ENCODE measurements around the gene ARL2. TPM values are rescaled to one million over a fixed set of nuclear protein-coding genes. Genes with fewer than 3 reads are reported as not detected.
A peak's percentile ranks its signal among the peaks of the same experiment; 100 is the strongest.

Gene ARL2
- total RNA-seq, 1 experiment from 2014 or later = 203 TPM

- Histone ChIP-seq H3K27ac (ENCODE audit: insufficient read length, low read depth, low read length) (no peak overlapping the region), H3K79me2 (ENCODE audit: insufficient read depth, low read length) (peaks cover 2% of the 10 kb centered on the region; the same call in 1 of the 2 replicates), H3K4me2 (ENCODE audit: insufficient read depth, insufficient read length, low read length) (no peak overlapping the region), H3K23ac (ENCODE audit: insufficient read length, low read depth, low read length) (no peak overlapping the region), H3K14ac (ENCODE audit: insufficient read depth, low read length) (no peak overlapping the region), H4K5ac (ENCODE audit: insufficient read length, low read depth, low read length) (no peak overlapping the region), H2AFZ (ENCODE audit: low read length) (no peak overlapping the region), H4K91ac (ENCODE audit: insufficient read length, low read depth, low read length) (no peak overlapping the region), H3K79me1 (ENCODE audit: insufficient read depth, low read depth, low read length, poor library complexity, severe bottlenecking) (no peaks in the 10 kb centered on the region), H3K9ac (ENCODE audit: extremely low read depth, insufficient read length, low read length) (no peak overlapping the region), H2BK20ac (ENCODE audit: low read depth, low read length, poor library complexity, severe bottlenecking) (no peak overlapping the region), H2BK12ac (ENCODE audit: insufficient read length, low read depth, low read length) (no peak overlapping the region), H3K23me2 (ENCODE audit: insufficient read length, low read depth, low read length, poor library complexity, severe bottlenecking) (peaks cover 4% of the 10 kb centered on the region), H2BK5ac (ENCODE audit: insufficient read length, low read length) (no peak overlapping the region), H2AK5ac (ENCODE audit: insufficient read length, low read length) (no peak overlapping the region), H3K9me3 (ENCODE audit: control insufficient read depth, low read depth, low read length) (no peaks in the 10 kb centered on the region), H3K56ac (ENCODE audit: insufficient read length, low read depth, low read length) (no peak overlapping the region), H4K8ac (replicated peaks; ENCODE audit: insufficient read length, low read depth, low read length) (no peak overlapping the region), H2BK120ac (ENCODE audit: low read depth, low read length, poor library complexity, severe bottlenecking) (no peak overlapping the region), H2BK15ac (ENCODE audit: low read depth, low read length) (no peak overlapping the region), H3K27me3 (ENCODE audit: insufficient read depth, low read length) (no peaks in the 10 kb centered on the region), H3T11ph (ENCODE audit: low read length) (no peak overlapping the region), H4K20me1 (ENCODE audit: control insufficient read depth, insufficient read depth, insufficient read length) (no peaks in the 10 kb centered on the region), H3K4me1 (ENCODE audit: insufficient read depth, low read length) (no peaks in the 10 kb centered on the region), H3K4ac (ENCODE audit: low read depth, low read length) (no peak overlapping the region), H3K18ac (ENCODE audit: insufficient read length, low read depth, low read length) (no peak overlapping the region)
- Mint-ChIP-seq H3K9me3 (no peaks in the 10 kb centered on the region), H3K4me1 (peaks cover 9 to 20% of the 10 kb centered on the region in 2 experiments), H3K4me3 (no peak overlapping the region), H3K27me3 (ENCODE audit: low read depth) (no peaks in the 10 kb centered on the region), H3K27ac (peak overlapping the region in 2 of 3 experiments; percentile 44 to 83; a peak in 2 of 7 replicates), H3K36me3 (ENCODE audit: insufficient read depth in 1 of 3, low read depth in 3 of 3) (peaks cover 5 to 25% (median 21%) of the 10 kb centered on the region in 3 experiments; a peak in 6 of 7 replicates)
- no peak for DNase-seq
- TF ChIP-seq CTCF (conservative IDR thresholded peaks at IDR 0.05) = no peak
- WGBS (ENCODE audit: extremely low coverage, insufficient read length, low lambda C conversion rate) = no CpG with 5 or more reads among the region's 5 CpGs
Measured at GRCh38 chr11:65045061-65045460, 31.1 kb downstream of the ARL2 start.
